ENCODE data around the gene TMPRSS11E.
"Not testable (repeated sequence)": the region's sequence is repeated elsewhere in the genome, so short reads cannot be mapped to it uniquely, and the experiment has no call there.

Gene TMPRSS11E

DNA sequence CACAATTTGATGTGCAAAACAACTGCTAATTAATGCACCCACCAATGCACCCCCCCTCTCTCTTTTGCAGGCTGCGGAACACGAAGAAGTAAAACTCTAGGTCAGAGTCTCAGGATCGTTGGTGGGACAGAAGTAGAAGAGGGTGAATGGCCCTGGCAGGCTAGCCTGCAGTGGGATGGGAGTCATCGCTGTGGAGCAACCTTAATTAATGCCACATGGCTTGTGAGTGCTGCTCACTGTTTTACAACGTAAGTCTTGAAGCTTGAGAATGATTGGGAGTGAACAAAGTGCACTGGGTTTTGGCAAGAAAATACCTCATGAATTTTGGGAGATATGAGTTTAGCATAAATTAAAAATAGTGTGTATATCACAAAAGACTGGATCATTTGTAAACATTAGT lies 28.9 kb downstream of the TMPRSS11E start:
- DNase-seq (ENCODE audit: low read depth): no peak
- H3K4me3 ChIP-seq (ENCODE audit: low read length): no peak overlapping the region
- TF ChIP-seq, protein P1, sequence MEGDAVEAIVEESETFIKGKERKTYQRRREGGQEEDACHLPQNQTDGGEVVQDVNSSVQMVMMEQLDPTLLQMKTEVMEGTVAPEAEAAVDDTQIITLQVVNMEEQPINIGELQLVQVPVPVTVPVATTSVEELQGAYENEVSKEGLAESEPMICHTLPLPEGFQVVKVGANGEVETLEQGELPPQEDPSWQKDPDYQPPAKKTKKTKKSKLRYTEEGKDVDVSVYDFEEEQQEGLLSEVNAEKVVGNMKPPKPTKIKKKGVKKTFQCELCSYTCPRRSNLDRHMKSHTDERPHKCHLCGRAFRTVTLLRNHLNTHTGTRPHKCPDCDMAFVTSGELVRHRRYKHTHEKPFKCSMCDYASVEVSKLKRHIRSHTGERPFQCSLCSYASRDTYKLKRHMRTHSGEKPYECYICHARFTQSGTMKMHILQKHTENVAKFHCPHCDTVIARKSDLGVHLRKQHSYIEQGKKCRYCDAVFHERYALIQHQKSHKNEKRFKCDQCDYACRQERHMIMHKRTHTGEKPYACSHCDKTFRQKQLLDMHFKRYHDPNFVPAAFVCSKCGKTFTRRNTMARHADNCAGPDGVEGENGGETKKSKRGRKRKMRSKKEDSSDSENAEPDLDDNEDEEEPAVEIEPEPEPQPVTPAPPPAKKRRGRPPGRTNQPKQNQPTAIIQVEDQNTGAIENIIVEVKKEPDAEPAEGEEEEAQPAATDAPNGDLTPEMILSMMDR (IDR thresholded peaks at IDR 0.05; ENCODE audit: insufficient read depth, low read depth, low read length, missing control alignments): no peak

DNA sequence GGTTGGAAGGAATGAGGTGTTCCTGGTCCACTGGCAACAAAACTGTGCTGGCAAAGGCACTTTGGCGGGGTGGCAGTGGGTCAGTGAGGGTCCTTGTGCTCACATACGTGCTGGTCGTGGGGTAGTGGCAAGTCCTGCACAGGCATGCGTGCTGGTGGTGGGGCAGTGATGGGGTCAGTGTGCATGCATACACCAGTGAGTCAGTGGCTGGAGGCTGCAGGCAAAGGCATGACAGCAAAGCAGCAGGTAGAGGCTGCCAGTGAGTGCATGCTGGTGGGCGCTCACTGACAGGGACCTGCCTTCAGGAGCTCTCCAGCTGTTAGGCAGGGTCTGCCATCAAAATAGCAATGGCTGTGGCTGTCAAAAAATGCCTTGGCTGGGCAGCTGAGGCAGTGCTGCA lies 42.1 kb downstream of the TMPRSS11E start:
- no peak for DNase-seq (ENCODE audit: low read depth)
- no peak overlapping the region for H3K4me3 ChIP-seq (ENCODE audit: low read length)
- TF ChIP-seq, protein P1 (IDR thresholded peaks at IDR 0.05; ENCODE audit: insufficient read depth, low read depth, low read length, missing control alignments): no peak

DNA sequence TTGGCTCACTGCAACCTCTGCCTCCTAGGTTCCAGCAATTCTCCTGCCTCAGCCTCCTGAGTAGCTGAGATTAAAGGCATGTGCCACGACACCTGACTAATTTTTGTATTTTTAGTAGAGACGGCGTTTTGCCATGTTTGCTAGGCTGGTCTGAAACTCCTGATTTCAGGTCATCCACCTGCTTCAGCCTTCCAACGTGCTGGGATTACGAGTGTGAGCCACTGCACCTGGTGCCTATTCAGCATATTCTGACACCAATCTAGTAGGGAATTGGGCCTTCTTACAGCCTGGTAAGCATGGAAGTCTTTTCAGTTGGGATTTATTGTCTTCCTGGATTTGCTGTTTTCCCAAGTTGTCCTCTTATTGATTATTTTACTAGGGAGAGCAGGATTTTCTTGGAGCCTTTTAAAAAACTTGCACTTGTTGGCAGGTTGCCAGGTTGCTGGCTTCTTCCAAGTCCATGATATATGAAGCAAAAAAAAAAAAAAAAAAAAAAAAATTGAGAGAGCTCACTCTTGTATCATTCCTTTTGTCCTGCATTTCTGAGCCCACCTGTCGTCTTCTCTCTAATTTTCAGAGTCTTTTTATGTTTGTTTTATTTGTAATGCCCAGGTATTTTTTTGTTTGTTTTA lies 43.7 kb downstream of the TMPRSS11E start:
- peak; percentile 11 for DNase-seq (ENCODE audit: low read depth)
- TF ChIP-seq, protein P1 (IDR thresholded peaks at IDR 0.05; ENCODE audit: insufficient read depth, low read depth, low read length, missing control alignments): no peak

DNA sequence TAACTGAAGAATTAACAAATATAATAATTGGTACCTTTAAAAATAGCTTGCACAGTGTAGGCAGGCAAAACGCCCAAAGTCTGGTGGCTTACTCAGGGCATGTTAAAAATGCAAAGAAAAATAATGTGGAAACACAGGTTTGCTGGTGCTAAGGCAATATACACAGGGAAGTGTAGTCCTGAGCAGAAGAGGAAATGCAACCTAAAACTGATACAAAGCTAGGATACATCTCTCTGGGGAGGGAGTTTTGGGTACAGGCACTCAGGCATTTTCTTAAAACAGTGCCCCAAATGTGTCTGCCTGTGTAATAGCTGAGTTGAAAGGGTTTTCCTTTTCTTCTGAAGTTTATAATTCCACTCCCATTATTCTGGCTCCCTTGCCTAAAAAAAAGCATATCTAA lies 47.4 kb downstream of the TMPRSS11E start:
- TF ChIP-seq, protein P1 (IDR thresholded peaks at IDR 0.05; ENCODE audit: insufficient read depth, low read depth, low read length, missing control alignments): no peak
- no peak overlapping the region for H3K4me3 ChIP-seq (ENCODE audit: low read length)

More for the DNA sequence above, 43.7 kb downstream of the TMPRSS11E start:
- no peak overlapping the region for H3K4me3 ChIP-seq (ENCODE audit: low read length)

DNA sequence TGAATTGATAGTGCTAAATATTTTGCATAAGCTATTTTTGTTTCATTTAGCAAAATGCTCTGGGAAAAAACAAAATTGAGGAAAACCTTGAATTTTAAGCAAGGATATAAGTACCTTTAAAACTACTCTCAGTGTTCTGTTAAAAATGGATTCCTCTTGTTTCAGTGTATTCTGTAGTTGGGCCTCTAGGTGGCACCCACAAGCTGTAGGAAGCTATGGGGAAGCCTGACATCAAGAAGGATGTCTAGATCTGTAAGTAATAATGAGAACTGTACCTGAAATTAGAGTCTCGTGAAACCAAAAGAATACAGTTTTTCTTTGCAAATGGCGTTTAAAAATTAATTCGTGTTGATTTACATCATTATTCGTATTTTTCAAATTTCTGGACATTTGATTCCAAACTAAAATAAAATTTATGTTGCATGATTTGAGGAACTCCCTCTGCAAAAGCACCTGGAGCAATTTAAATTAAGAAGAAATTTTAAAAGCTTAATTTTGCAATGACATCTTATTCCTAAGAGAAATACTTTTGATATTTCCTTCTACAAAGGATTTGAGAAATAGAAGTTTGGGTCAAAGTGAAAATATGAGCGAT lies 51.2 kb downstream of the TMPRSS11E start:
- no peak overlapping the region for H3K4me3 ChIP-seq (ENCODE audit: low read length)
- TF ChIP-seq, protein P1 (IDR thresholded peaks at IDR 0.05; ENCODE audit: insufficient read depth, low read depth, low read length, missing control alignments): peak; percentile 92
- DNase-seq (ENCODE audit: low read depth): peak; percentile 79

More for the DNA sequence above, 47.4 kb downstream of the TMPRSS11E start:
- DNase-seq (ENCODE audit: low read depth): no peak

DNA sequence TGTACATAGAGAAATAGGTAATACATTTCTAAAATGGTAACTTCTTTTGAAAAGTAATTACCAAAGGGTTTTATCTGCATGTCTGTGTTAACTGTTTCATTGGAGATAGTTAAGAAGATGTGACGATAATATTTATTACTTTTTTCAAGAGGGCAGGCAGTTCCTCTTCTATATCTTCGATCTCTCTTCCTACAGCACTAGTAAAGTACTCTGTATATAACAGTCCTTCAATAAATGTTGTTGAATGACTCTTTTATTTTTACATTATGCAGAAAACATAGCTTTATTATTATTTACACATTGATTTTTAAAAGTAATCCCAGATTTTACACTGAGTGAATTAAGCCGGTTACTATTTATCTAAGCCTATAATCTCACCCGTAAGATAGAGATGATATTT lies 51.8 kb downstream of the TMPRSS11E start:
- no peak for DNase-seq (ENCODE audit: low read depth)
- TF ChIP-seq, protein P1 (IDR thresholded peaks at IDR 0.05; ENCODE audit: insufficient read depth, low read depth, low read length, missing control alignments): no peak
- H3K4me3 ChIP-seq (ENCODE audit: low read length): no peak overlapping the region

DNA sequence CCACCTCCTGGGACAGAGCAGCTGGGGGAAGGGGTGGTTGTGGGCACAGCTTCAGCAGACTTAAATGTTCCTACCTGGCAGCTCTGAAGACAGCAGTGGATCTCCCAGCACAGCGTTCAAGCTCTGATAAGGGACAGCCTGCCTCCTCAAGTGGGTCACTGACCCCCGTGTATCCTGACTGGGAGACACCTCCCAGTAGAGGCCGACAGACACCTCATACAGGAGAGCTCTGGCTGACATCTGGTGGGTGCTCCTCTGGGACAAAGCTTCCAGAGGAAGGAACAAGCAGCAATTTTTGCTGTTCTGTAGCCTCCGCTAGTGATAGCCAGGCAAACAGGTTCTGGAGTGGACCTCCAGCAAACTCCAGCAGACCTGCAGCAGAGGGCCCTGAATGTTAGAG lies 56.2 kb downstream of the TMPRSS11E start:
- not testable (repeated sequence) for H3K4me3 ChIP-seq (ENCODE audit: low read length); DNase-seq (ENCODE audit: low read depth)

DNA sequence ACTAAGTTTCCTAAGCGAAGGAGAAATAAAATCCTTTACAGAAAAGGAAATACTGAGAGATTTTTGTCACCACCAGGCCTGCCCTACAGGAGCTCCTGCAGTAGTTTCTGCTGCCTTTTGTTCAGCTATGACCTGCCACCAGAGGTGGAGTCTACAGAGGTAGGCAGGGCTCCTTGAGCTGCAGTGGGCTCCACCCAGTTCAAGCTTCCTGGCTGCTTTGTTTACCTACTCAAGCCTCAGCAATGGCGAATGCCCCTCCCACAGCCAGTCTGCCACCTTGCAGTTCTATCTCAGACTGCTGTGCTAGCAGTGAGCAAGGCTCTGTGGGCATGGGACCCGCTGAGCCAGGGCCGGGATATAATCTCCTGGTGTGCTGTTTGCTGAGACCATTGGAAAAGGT lies 57.6 kb downstream of the TMPRSS11E start:
- DNase-seq (ENCODE audit: low read depth); H3K4me3 ChIP-seq (ENCODE audit: low read length): not testable (repeated sequence)

DNA sequence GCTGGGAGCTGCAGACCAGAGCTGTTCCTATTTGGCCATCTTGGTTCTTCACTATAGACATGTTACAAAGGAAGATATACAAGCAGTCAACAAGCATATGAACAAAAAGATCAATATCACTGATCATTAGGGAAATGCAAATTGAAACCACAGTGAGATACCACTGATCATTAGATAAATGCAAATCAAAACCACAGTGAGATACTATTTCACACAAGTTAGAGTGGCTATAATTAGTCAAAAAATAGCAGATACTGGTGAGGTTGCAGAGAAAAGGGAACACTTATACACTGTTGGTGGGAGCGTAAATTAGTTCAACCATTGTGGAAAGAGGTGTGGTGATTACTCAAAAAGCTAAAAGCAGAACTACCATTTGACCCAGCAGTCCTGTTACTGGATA lies 58.2 kb downstream of the TMPRSS11E start:
- not testable (repeated sequence) for DNase-seq (ENCODE audit: low read depth)

More for the DNA sequence above, 58.2 kb downstream of the TMPRSS11E start:
- H3K4me3 ChIP-seq (ENCODE audit: low read length): not testable (repeated sequence)
